Measurements from ENCODE around the gene TCP11L2.
A peak's percentile ranks its signal among the peaks of the same experiment; 100 is the strongest.
"Not testable (repeated sequence)": the region's sequence is repeated elsewhere in the genome, so short reads cannot be mapped to it uniquely, and the experiment has no call there.

The TCP11L2 gene

GRCh38 chr12:106358396-106359241 is 56.1 kb downstream of the TCP11L2 start:
- Mint-ChIP-seq H3K4me1 (ENCODE audit: low read depth) (peaks cover 16% of the 10 kb centered on the region), H3K27me3 (peaks cover 7% of the 10 kb centered on the region), H3K9me3 (no peaks in the 10 kb centered on the region), H3K27ac (peak overlapping the region; percentile 94), H3K36me3 (ENCODE audit: low read depth) (no peaks in the 10 kb centered on the region), H3K4me3 (peak overlapping the region; percentile 91)
- intact Hi-C loops (cut with micrococcal nuclease) = loop anchor here (5.0 kb wide), 3 partner anchors 131 to 734 kb away; partner anchors contain the start of genes CRY1 and RIC8B

DNA sequence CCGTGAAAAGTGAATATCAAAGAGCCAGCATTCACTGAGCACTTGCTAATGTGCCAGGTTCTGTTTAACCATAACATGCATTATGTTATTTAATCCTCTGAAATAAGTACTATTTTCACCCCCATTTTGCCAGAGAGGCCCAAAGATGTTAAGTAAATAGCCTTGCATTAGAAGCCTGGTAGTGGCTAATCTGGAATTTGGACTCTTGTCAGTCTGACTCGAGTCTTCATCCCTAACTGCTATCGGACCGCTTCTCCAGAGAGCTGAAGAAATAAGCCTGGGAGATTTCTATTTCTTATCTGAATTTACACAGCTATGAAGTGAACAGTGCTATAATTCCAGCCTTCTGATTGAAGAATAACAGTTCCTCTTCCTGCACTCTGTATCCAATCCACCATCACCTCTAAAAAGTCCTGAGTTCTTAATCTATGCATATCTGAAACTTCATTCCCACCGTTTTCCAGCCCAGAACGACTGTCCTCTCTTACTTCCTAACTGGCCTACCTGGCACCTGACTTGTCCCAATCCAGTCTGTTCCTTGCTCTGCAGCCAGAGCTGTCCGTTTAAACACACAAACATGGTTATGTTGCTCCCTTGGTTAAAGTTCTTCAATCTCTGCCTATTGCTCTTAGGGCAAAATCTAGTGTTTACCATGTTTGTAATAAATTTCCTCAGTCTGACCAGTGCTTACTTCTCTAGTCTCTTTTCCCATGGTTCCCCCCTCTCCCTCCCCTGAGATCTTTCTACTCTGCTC is 57.3 kb downstream of the TCP11L2 start:
- Mint-ChIP-seq H3K27ac (no peak overlapping the region), H3K36me3 (ENCODE audit: low read depth) (peaks cover 4% of the 10 kb centered on the region), H3K4me3 (no peak overlapping the region), H3K27me3 (no peaks in the 10 kb centered on the region), H3K9me3 (no peaks in the 10 kb centered on the region), H3K4me1 (ENCODE audit: low read depth) (peaks cover 16% of the 10 kb centered on the region)
- intact Hi-C loops (cut with micrococcal nuclease) = loop anchor here (5.0 kb wide), 3 partner anchors 133 to 732 kb away; partner anchors contain the start of genes CRY1 and RIC8B

- H3K27me3 Mint-ChIP-seq = no peaks in the 10 kb centered on the region
- no peak overlapping the region for H3K27ac Mint-ChIP-seq
- peaks cover 10% of the 10 kb centered on the region for H3K36me3 Mint-ChIP-seq (ENCODE audit: low read depth)
- intact Hi-C loops (cut with micrococcal nuclease) = no loop called here
- no peak overlapping the region for H3K4me3 Mint-ChIP-seq
- H3K9me3 Mint-ChIP-seq = no peaks in the 10 kb centered on the region
- H3K4me1 Mint-ChIP-seq (ENCODE audit: low read depth) = peaks cover 16% of the 10 kb centered on the region
Measured at GRCh38 chr12:106360400-106360994, 58.0 kb downstream of the TCP11L2 start.

DNA sequence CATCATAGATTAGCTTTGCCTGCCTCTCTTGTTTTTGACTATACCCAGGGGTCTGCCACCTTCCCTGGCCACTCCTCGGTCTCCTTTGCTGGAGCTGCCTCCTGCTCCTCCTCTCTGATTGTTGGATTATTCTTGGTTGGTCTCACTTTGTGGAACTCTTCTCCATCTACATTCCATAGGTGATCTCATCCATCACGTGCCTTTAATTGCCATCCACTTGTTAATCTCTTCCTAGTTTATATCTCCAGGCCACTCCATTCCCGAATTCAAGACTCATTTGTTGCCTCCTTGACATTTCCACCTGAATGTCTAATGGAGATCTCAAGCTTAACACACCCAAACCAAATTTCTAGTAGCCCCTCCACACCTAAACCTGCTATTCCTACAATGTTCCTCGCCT is 60.4 kb downstream of the TCP11L2 start:
- intact Hi-C loops (cut with micrococcal nuclease) = no loop called here
- no peaks in the 10 kb centered on the region for H3K9me3 Mint-ChIP-seq
- H3K27me3 Mint-ChIP-seq = no peaks in the 10 kb centered on the region
- H3K36me3 Mint-ChIP-seq (ENCODE audit: low read depth) = peaks cover 10% of the 10 kb centered on the region
- peaks cover 9% of the 10 kb centered on the region for H3K4me1 Mint-ChIP-seq (ENCODE audit: low read depth)
- H3K4me3 Mint-ChIP-seq = no peak overlapping the region
- no peak overlapping the region for H3K27ac Mint-ChIP-seq

GRCh38 chr12:106364261-106364660 is 61.7 kb downstream of the TCP11L2 start:
- Mint-ChIP-seq H3K27me3 (no peaks in the 10 kb centered on the region), H3K9me3 (no peaks in the 10 kb centered on the region), H3K4me3 (no peak overlapping the region), H3K36me3 (ENCODE audit: low read depth) (peaks cover 18% of the 10 kb centered on the region), H3K27ac (no peak overlapping the region), H3K4me1 (ENCODE audit: low read depth) (no peaks in the 10 kb centered on the region)
- intact Hi-C loops (cut with micrococcal nuclease) = no loop called here

DNA sequence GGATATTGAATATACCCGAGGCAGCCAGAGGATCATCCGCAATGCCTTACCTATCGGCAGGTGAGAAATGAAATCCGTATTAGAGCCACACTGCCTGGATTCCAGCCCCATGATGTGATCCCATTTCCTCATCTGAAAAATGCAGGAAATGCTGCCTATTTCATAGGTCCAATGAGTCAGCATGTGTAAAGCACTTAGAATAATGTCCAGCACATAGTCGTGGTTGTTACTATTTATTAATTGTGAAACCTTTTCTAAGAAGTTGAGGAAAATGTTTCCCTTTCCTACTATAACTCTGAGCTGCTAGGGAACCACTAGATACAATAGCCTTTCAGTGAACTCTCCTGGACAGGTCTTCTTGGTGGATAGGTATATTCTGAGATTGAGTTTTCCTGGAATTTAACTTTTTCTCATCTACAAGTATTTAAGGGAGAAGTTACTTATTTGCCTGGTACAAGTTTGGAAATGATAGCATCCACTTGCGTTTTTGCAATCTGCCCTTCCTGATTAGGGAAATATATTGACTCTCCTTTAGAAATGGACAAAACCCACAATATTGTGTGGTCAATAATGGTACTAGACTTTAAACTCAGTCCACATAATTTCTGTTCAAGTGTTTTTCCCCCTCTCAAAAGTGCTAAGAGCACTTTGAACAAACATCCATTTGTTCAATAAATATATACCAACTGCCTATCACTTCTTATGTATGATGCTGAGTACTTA is 67.3 kb downstream of the TCP11L2 start:
- Mint-ChIP-seq H3K4me3 (no peak overlapping the region), H3K4me1 (ENCODE audit: low read depth) (no peaks in the 10 kb centered on the region), H3K9me3 (no peaks in the 10 kb centered on the region), H3K27me3 (no peaks in the 10 kb centered on the region), H3K36me3 (ENCODE audit: low read depth) (peaks cover 56% of the 10 kb centered on the region), H3K27ac (no peak overlapping the region)
- intact Hi-C loops (cut with micrococcal nuclease) = no loop called here

GRCh38 chr12:106378788-106379187 is 76.3 kb downstream of the TCP11L2 start:
- H3K36me3 Mint-ChIP-seq (ENCODE audit: low read depth) = peaks cover 85% of the 10 kb centered on the region
- intact Hi-C loops (cut with micrococcal nuclease) = no loop called here

GRCh38 chr12:106380954-106381353 is 78.4 kb downstream of the TCP11L2 start:
- Mint-ChIP-seq H3K27me3 (no peaks in the 10 kb centered on the region), H3K36me3 (ENCODE audit: low read depth) (peaks cover 82% of the 10 kb centered on the region), H3K4me1 (ENCODE audit: low read depth) (no peaks in the 10 kb centered on the region), H3K27ac (no peak overlapping the region), H3K4me3 (no peak overlapping the region), H3K9me3 (peaks cover 10% of the 10 kb centered on the region)
- intact Hi-C loops (cut with micrococcal nuclease) = no loop called here

More at GRCh38 chr12:106378788-106379187, 76.3 kb downstream of the TCP11L2 start:
- no peak overlapping the region for H3K27ac Mint-ChIP-seq
- H3K4me1 Mint-ChIP-seq (ENCODE audit: low read depth) = no peaks in the 10 kb centered on the region
- no peak overlapping the region for H3K4me3 Mint-ChIP-seq
- peaks cover 10% of the 10 kb centered on the region for H3K9me3 Mint-ChIP-seq
- no peaks in the 10 kb centered on the region for H3K27me3 Mint-ChIP-seq

GRCh38 chr12:106381866-106382265 is 79.3 kb downstream of the TCP11L2 start:
- H3K27me3 Mint-ChIP-seq; H3K4me1 Mint-ChIP-seq (ENCODE audit: low read depth); H3K9me3 Mint-ChIP-seq; H3K4me3 Mint-ChIP-seq; intact Hi-C loops (cut with micrococcal nuclease); H3K27ac Mint-ChIP-seq: not testable (repeated sequence)
- peaks cover 72% of the 10 kb centered on the region for H3K36me3 Mint-ChIP-seq (ENCODE audit: low read depth)

DNA sequence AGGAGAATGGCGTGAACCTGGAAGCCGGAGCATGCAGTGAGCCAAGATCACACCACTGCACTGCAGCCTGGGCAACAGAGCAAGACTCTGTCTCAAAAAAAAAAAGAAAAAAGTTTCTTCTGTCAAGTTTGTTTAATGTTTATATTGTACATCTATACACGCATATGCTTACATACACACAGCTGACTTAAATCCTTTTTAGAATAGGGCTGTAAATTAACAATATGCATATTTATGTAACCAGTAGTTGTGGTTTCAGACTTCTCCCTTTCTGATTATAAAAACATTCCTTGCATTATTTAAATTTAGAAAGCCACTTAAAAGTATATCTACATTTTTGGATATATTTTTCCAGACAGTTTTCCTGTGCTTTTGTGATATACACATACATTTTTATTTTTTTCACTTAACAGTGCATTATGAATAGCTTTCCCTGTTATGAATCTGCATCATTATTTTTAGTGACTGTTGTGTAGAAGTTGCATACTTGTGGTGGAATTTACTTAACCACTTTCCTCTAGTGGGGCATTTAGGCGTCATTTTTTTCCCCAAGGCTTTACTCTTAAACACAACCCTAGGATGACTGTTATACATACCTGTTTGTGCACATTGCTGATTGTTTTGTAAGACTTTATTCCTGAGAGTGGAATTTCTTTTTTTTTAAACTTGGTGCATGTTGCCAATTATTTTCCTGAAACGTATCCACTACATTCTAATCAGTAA is 84.4 kb downstream of the TCP11L2 start:
- no peaks in the 10 kb centered on the region for H3K4me1 Mint-ChIP-seq (ENCODE audit: low read depth)
- peaks cover 37% of the 10 kb centered on the region for H3K36me3 Mint-ChIP-seq (ENCODE audit: low read depth)
- H3K27ac Mint-ChIP-seq = no peak overlapping the region
- peaks cover 12% of the 10 kb centered on the region for H3K27me3 Mint-ChIP-seq
- H3K4me3 Mint-ChIP-seq = no peak overlapping the region
- intact Hi-C loops (cut with micrococcal nuclease) = loop anchor here (2.0 kb wide), 2 partner anchors 454 to 718 kb away; no protein-coding TSS in a partner anchor
- H3K9me3 Mint-ChIP-seq = peaks cover 4% of the 10 kb centered on the region

DNA sequence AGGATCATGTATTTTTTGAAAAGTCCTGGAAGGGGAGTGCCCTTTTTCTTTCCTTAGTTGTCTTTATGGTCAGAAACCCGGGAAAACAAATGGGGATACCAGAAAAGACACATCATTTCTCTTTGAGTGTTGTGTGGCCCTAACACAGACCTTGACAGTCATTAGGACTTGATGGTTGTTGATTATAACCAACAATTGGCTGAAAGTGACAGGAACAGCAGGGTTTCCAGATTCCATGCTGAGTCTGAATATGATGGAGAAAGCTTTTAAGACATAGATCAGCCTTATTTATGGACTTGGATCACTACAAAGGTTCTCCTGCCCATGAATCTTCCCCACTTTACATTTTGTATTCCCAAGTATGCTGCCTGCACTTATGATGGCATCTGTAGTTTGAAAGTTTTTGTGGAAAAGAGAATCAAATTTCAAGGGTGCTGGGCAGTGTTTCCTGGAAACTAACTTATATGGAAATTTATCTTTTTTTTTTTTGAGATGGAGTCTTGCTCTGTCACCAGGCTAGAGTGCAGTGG is 85.4 kb downstream of the TCP11L2 start:
- Mint-ChIP-seq H3K36me3 (ENCODE audit: low read depth) (peaks cover 37% of the 10 kb centered on the region), H3K4me3 (no peak overlapping the region), H3K9me3 (no peaks in the 10 kb centered on the region), H3K27ac (no peak overlapping the region), H3K4me1 (ENCODE audit: low read depth) (no peaks in the 10 kb centered on the region), H3K27me3 (peaks cover 12% of the 10 kb centered on the region)
- intact Hi-C loops (cut with micrococcal nuclease) = loop anchor here (2.0 kb wide), 2 partner anchors 453 to 717 kb away; no protein-coding TSS in a partner anchor

- intact Hi-C loops (cut with micrococcal nuclease) = no loop called here
- Mint-ChIP-seq H3K4me3 (no peak overlapping the region), H3K36me3 (ENCODE audit: low read depth) (peaks cover 38% of the 10 kb centered on the region), H3K4me1 (ENCODE audit: low read depth) (no peaks in the 10 kb centered on the region), H3K27ac (no peak overlapping the region), H3K27me3 (peaks cover 12% of the 10 kb centered on the region), H3K9me3 (no peaks in the 10 kb centered on the region)
Measured at GRCh38 chr12:106389151-106389550, 86.6 kb downstream of the TCP11L2 start.

DNA sequence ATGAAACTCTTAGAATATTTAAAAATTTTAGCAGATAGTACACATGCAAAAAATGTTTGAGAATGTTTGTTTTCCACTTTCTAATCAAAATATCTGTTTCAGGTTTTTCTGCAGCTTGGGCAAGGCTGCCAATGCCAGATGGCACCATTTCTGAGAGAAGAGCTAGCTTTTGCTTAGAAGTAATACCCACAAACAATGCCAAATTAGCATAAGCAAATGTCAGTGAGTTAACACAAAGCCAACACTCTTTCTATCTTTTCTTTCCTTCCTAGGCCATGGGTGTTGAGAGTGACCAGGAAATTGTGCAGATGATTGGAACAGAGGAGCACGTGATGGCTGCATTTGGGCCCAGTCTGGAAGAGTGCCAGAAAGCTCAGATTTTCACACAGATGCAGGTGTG is 90.2 kb downstream of the TCP11L2 start:
- Mint-ChIP-seq H3K27ac (no peak overlapping the region), H3K27me3 (peaks cover 12% of the 10 kb centered on the region), H3K36me3 (ENCODE audit: low read depth) (peaks cover 58% of the 10 kb centered on the region), H3K9me3 (peaks cover 7% of the 10 kb centered on the region), H3K4me3 (no peak overlapping the region), H3K4me1 (ENCODE audit: low read depth) (no peaks in the 10 kb centered on the region)
- intact Hi-C loops (cut with micrococcal nuclease) = no loop called here
